GM21825 (cell line): ENCODE measurements around the gene QPCTL.

Source experiments
- ATAC-seq: cut with Tn5 transposase; IDR thresholded peaks from one replicate; pipeline ENCODE4 v1.9.1; 2021; ENCODE audit warnings: mild to moderate bottlenecking, moderate library complexity; ENCODE audit not compliant: unreplicated experiment

QPCTL gene

GRCh38 chr19:45692187-45693105 is at the start of gene QPCTL:
Gene QPCTL, plus strand, starts transcription at chr19:45692666. Its CDS starts 38 bp downstream, at chr19:45692704.
- ATAC-seq, result peak; percentile 81

- no peak for ATAC-seq
These were observed 49.2 kb upstream of the QPCTL start for GRCh38 chr19:45643024-45643926.

- ATAC-seq, result no peak
These were observed 48.3 kb upstream of the QPCTL start for GRCh38 chr19:45643927-45644771.

DNA sequence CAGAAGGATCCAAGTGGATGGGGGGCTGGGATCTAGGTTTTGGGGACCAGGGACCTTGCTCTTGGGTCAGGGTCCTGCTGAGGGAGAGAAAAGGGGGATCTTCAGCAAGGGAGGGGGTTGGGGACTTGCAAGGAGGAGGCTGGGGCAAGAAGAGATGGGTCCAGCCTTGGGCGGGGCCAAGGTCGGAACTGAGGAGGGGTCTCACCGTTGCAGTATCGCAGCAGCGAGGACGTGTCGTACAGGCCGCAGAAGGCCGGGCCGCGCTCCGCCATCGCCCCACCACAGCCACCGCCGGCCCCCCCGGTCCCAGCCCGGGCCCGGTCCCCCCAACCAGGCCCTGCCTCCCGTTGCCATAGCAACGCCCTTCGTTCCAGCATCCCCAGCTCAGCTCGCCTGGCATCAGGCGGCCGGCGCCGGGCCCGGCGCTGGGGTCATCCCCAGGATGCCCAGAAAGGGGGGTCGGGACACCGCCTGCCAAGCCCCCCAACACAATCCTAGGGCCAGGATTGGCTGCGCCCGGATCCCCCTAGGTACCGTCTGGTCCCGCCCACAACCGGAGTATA is 47.3 kb upstream of the QPCTL start:
- ATAC-seq, result no peak

GRCh38 chr19:45645631-45646344 is 46.7 kb upstream of the QPCTL start:
- no peak for ATAC-seq

DNA sequence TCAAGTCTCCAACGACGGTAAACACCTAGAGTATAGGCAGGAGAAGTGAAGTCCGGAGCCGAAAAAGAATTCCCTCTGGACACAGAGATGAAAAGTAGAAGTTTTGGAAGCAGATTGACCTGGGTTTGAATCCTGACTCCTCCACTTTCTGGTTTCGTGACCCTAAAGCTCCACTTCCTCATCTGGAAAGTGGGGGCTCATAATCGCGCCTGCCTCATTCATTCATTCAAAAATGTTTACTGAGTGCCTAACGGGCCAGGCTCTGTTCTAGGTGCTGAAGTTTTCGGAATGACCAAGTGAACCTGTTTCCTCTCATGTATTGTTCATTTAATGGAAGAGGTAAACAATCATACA is 46.1 kb upstream of the QPCTL start:
- no peak for ATAC-seq

- no peak for ATAC-seq
These were observed 41.7 kb upstream of the QPCTL start for GRCh38 chr19:45650722-45651121.

- no peak for ATAC-seq
These were observed 38.8 kb upstream of the QPCTL start for GRCh38 chr19:45653634-45654033.

- ATAC-seq, result no peak
These were observed 37.4 kb upstream of the QPCTL start for GRCh38 chr19:45655073-45655472.

- ATAC-seq, result no peak
These were observed 34.8 kb upstream of the QPCTL start for GRCh38 chr19:45657520-45658167.

DNA sequence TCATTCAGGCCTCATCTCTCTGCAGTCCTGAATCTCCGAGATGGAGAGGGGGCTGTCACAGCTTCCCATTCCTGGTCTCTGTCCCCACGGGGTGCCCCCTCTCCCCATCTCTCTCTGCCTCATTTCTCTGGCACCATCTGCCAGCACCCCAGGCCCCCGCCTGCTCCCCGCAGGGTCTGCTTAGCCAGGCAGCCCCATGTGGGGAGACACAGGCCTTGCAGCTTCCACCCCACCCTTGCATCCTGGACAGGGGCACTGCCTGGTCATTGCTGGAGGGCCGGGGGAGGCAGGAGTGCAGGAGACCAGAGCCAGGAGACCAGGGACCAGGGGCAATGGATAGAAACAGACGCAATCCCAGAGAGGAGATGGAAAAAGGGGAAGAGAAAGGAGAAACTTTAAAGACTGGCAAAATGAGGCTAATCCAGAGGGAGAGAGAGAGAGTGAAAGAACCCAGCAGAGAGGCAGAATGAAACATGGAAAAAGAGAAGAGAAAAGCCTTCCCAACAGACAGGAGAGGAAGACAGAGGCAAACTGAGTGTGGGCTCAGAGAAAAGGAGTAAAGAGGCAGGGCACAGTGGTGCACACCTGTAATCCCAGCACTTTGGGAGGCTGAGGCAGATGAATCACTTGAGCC is 33.3 kb upstream of the QPCTL start:
- ATAC-seq, result no peak

DNA sequence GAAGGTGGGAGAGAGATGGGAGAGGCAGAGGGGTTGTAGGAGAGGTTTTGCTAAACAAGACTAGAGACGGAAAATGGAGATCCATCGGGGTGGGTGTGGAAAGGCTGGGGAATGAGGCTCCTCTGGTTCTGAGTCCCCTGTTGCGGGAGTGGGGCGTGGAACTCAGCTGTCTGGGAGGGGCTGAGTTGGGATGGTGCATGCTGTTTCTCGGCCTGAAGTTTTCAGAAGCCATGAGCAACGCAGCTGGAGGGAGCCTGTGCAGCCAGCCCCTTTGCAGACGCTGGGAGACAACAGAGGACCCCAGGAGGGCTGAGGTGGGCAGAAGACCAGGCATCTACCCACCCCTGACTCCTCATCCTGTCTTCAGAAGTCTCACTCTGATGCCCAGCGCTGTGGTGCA is 31.8 kb upstream of the QPCTL start:
- ATAC-seq, result no peak

GRCh38 chr19:45663800-45664199 is 28.7 kb upstream of the QPCTL start:
- no peak for ATAC-seq

DNA sequence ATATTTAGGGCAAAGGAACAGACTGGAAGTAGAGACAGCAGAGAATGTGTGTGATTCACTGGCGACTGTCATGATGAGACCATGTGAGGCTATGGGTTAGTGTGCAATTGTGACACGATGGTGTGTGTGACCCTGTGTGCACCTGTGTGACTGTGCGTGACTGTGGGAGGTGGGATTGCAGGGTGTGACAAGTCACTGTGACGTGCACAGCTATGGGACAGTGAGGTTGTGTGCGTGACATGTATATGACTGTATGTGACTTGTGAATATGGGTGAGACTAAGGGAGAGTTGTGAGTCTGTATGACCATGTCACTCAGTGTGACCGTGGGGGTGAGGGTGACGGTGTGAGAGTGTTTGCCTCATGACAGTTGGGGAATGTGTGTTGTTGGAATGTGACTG is 27.9 kb upstream of the QPCTL start:
- ATAC-seq, result no peak

DNA sequence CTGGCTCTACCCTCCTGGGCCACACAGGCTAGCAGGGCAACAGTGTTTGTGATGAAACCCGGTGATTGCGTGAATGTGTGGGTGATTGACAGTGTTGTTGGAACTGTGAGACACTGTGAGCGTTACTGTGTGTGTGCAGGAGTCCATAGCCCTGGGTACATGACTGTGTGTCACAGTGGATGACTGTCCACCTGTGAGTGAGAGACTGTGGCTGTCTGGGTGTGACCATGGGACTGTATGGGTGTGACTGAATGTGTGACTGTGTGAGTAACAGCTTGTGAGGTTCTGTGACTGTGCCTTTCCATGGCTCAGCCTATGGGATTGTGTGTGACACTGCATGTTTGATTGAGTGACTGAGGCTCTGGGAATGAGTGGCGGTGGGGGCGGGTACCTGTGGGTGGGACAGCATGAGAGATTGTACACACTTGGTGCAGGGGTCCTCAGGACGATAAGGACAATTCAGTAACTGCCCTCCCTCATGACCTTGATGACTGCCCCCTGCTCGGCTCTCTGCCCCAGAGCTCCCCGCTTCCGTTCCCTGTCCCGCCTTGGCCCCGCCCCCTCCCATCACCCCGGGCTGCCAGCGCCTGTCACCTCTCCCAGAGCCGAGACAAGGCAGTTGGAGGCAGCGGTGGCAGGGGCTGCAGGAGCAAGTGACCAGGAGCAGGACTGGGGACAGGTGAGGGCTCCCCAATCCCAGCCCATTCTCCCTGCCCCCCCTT is 24.7 kb upstream of the QPCTL start, which contains the start of gene GIPR:
Gene GIPR (plus strand): TSS at position 602 of the 722 bp plus-strand sequence. CDS start 1,300 bp downstream, outside the sequence.
- ATAC-seq, result no peak

GRCh38 chr19:45668342-45668871 is 24.1 kb upstream of the QPCTL start:
- peak; percentile 2 for ATAC-seq

DNA sequence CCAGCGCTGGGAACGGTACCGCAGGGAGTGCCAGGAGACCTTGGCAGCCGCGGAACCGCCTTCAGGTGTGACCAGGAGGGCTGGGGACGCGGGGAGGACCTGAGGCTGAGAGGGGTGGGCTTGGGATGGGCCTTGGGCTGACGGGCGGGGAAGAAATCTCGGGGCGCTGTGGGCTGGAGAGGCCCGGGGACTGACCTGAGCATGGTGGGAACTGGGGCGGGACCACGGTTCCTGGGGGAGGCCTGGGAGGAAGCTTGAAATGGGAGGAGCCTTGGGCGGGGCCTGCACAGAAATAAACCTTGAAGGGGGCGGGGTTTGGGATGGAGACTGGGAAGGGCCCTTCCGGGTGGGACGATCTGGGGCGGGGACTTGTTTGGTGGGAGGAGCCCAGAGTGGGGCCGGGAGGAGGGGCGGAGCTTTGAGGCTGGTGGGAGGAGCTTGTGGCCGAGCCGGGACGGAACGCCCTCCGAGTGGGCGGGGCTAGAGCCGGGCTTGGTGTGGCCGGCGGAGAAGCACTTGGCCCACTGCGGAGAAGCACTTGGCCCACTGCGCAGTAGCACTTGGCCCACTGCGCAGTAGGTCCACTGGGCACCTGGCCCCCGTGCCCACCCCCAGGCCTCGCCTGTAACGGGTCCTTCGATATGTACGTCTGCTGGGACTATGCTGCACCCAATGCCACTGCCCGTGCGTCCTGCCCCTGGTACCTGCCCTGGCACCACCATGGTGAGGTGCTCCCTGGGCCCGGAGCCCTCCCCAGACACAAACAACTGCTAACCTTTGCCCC is 21.6 kb upstream of the QPCTL start:
- ATAC-seq, result peak; percentile 52
